IPS-20b (cell line): Measurements from ENCODE around the gene CETP.

Source experiments
- H3K27ac ChIP-seq: one replicate; pipeline ENCODE4 v1.5.1; 2013; ENCODE audit warnings: low read length
- H3K27me3 ChIP-seq: 2 replicates; pipeline ENCODE4 v1.6.1; 2013; ENCODE audit warnings: mild to moderate bottlenecking, low read length, inconsistent platforms; ENCODE audit not compliant: insufficient read depth
- H3K36me3 ChIP-seq: 2 replicates; pipeline ENCODE4 v1.6.1; 2013; ENCODE audit warnings: low read depth, mild to moderate bottlenecking, inconsistent platforms, low read length, moderate library complexity; ENCODE audit not compliant: insufficient read depth
- H3K4me1 ChIP-seq: 2 replicates; pipeline ENCODE4 v1.6.1; 2013; ENCODE audit warnings: mild to moderate bottlenecking, control low read depth, inconsistent platforms, low read length, moderate library complexity; ENCODE audit not compliant: insufficient read depth
- H3K4me3 ChIP-seq: 2 replicates; pipeline ENCODE4 v1.5.1; 2013; ENCODE audit warnings: mild to moderate bottlenecking, low read length, inconsistent platforms
- H3K9ac ChIP-seq: 2 replicates; pipeline ENCODE4 v1.6.1; 2013; ENCODE audit warnings: low read depth, mild to moderate bottlenecking, inconsistent platforms, low read length, moderate library complexity
- H3K9me3 ChIP-seq: 2 replicates; pipeline ENCODE4 v1.6.1; 2013; ENCODE audit warnings: mild to moderate bottlenecking, low read depth, low read length, inconsistent platforms; ENCODE audit not compliant: insufficient read depth

Gene CETP

GRCh38 chr16:57008440-57008839, 46.7 kb downstream of the CETP start:
- Histone ChIP-seq H3K27ac (no peak overlapping the region), H3K4me1 (no peaks in the 10 kb centered on the region), H3K9me3 (no peaks in the 10 kb centered on the region), H3K36me3 (no peaks in the 10 kb centered on the region), H3K27me3 (no peaks in the 10 kb centered on the region), H3K4me3 (no peak overlapping the region), H3K9ac (no peak overlapping the region)

- H3K9ac ChIP-seq = no peak overlapping the region
- H3K9me3 ChIP-seq = no peaks in the 10 kb centered on the region
- no peaks in the 10 kb centered on the region for H3K27me3 ChIP-seq
- no peaks in the 10 kb centered on the region for H3K4me1 ChIP-seq
- no peaks in the 10 kb centered on the region for H3K36me3 ChIP-seq
- no peak overlapping the region for H3K27ac ChIP-seq
- no peak overlapping the region for H3K4me3 ChIP-seq
Measured at GRCh38 chr16:57009643-57010170, 48.0 kb downstream of the CETP start.

GRCh38 chr16:57012353-57012752, 50.6 kb downstream of the CETP start:
- no peaks in the 10 kb centered on the region for H3K9me3 ChIP-seq
- H3K27ac ChIP-seq = no peak overlapping the region
- no peak overlapping the region for H3K9ac ChIP-seq
- H3K4me3 ChIP-seq = no peak overlapping the region
- no peaks in the 10 kb centered on the region for H3K27me3 ChIP-seq
- H3K36me3 ChIP-seq = no peaks in the 10 kb centered on the region
- H3K4me1 ChIP-seq = no peaks in the 10 kb centered on the region

- Histone ChIP-seq H3K36me3 (no peaks in the 10 kb centered on the region), H3K27me3 (no peaks in the 10 kb centered on the region), H3K4me3 (no peak overlapping the region), H3K9ac (no peak overlapping the region), H3K9me3 (no peaks in the 10 kb centered on the region), H3K4me1 (no peaks in the 10 kb centered on the region), H3K27ac (no peak overlapping the region)
Measured at GRCh38 chr16:57013229-57013628, 51.5 kb downstream of the CETP start.

GRCh38 chr16:57013902-57014301, 52.2 kb downstream of the CETP start:
- Histone ChIP-seq H3K4me1 (no peaks in the 10 kb centered on the region), H3K4me3 (no peak overlapping the region), H3K36me3 (no peaks in the 10 kb centered on the region), H3K27ac (no peak overlapping the region), H3K9me3 (no peaks in the 10 kb centered on the region), H3K27me3 (no peaks in the 10 kb centered on the region), H3K9ac (no peak overlapping the region)

GRCh38 chr16:57016301-57016700, 54.6 kb downstream of the CETP start:
- H3K9ac ChIP-seq = no peak overlapping the region
- H3K9me3 ChIP-seq = no peaks in the 10 kb centered on the region
- no peaks in the 10 kb centered on the region for H3K27me3 ChIP-seq
- no peak overlapping the region for H3K27ac ChIP-seq
- no peak overlapping the region for H3K4me3 ChIP-seq
- H3K36me3 ChIP-seq = no peaks in the 10 kb centered on the region
- H3K4me1 ChIP-seq = no peaks in the 10 kb centered on the region

GRCh38 chr16:57016831-57017230, 55.1 kb downstream of the CETP start:
- Histone ChIP-seq H3K4me1 (no peaks in the 10 kb centered on the region), H3K27me3 (no peaks in the 10 kb centered on the region), H3K9me3 (no peaks in the 10 kb centered on the region), H3K4me3 (no peak overlapping the region), H3K36me3 (no peaks in the 10 kb centered on the region), H3K9ac (no peak overlapping the region), H3K27ac (no peak overlapping the region)

GRCh38 chr16:57017251-57017650, 55.5 kb downstream of the CETP start:
- no peaks in the 10 kb centered on the region for H3K4me1 ChIP-seq
- H3K27ac ChIP-seq = no peak overlapping the region
- no peaks in the 10 kb centered on the region for H3K9me3 ChIP-seq
- H3K27me3 ChIP-seq = no peaks in the 10 kb centered on the region
- H3K4me3 ChIP-seq = no peak overlapping the region
- no peaks in the 10 kb centered on the region for H3K36me3 ChIP-seq
- H3K9ac ChIP-seq = no peak overlapping the region

GRCh38 chr16:57019746-57020145, 58.0 kb downstream of the CETP start:
- H3K27me3 ChIP-seq = no peaks in the 10 kb centered on the region
- H3K4me3 ChIP-seq = no peak overlapping the region
- no peak overlapping the region for H3K27ac ChIP-seq
- H3K4me1 ChIP-seq = no peaks in the 10 kb centered on the region
- H3K9me3 ChIP-seq = no peaks in the 10 kb centered on the region
- H3K9ac ChIP-seq = no peak overlapping the region
- no peaks in the 10 kb centered on the region for H3K36me3 ChIP-seq

- Histone ChIP-seq H3K4me1 (no peaks in the 10 kb centered on the region), H3K27me3 (no peaks in the 10 kb centered on the region), H3K27ac (no peak overlapping the region), H3K4me3 (no peak overlapping the region), H3K9me3 (no peaks in the 10 kb centered on the region), H3K9ac (no peak overlapping the region), H3K36me3 (no peaks in the 10 kb centered on the region)
Measured at GRCh38 chr16:57020651-57021050, 58.9 kb downstream of the CETP start.

- H3K4me1 ChIP-seq = no peaks in the 10 kb centered on the region
- no peak overlapping the region for H3K27ac ChIP-seq
- no peaks in the 10 kb centered on the region for H3K36me3 ChIP-seq
- no peak overlapping the region for H3K4me3 ChIP-seq
- H3K27me3 ChIP-seq = no peaks in the 10 kb centered on the region
- H3K9ac ChIP-seq = no peak overlapping the region
- no peaks in the 10 kb centered on the region for H3K9me3 ChIP-seq
Measured at GRCh38 chr16:57021757-57022156, 60.0 kb downstream of the CETP start.

GRCh38 chr16:57022445-57022844, 60.7 kb downstream of the CETP start:
- Histone ChIP-seq H3K4me3 (no peak overlapping the region), H3K9me3 (no peaks in the 10 kb centered on the region), H3K36me3 (no peaks in the 10 kb centered on the region), H3K27ac (no peak overlapping the region), H3K4me1 (no peaks in the 10 kb centered on the region), H3K27me3 (no peaks in the 10 kb centered on the region), H3K9ac (no peak overlapping the region)
